GM12878 (cell line): ENCODE data around the gene EBP. TPM values are rescaled to one million over a fixed set of nuclear protein-coding genes. Genes with fewer than 3 reads are reported as not detected.

Experiments used
- ATAC-seq: fragments of 200-7000 bp; cut with Tn5 transposase; 3 replicates; pipeline ENCODE4 v1.9.1; 2020; ENCODE audit warnings: mild to moderate bottlenecking, moderate library complexity
- BruUV-seq: library from RNA; stranded (reverse); fragments of 400-500 nt; replicated peaks from 2 replicates; lab custom pipeline; 2021; lab: Mats Ljungman, UMichigan
- CTCF ChIA-PET: fragments of 300-600 bp; sonication (Branson Sonifier 250); formaldehyde crosslinking; extraction: SDS; loops from one replicate; lab custom pipeline; 2021; ENCODE audit warnings: inconsistent platforms; lab: Yijun Ruan, JAX
- POLR2A ChIA-PET: fragments of 350-600 bp; formaldehyde crosslinking; extraction: SDS; loops from one replicate; lab custom pipeline; 2021; ENCODE audit warnings: inconsistent platforms; lab: Charles Lee
- RAD21 ChIA-PET: fragments of 300-600 bp; sonication (Branson Sonifier 250); formaldehyde crosslinking; loops from one replicate; lab custom pipeline; 2023; ENCODE audit warnings: antibody characterized with exemption; ENCODE audit not compliant: unreplicated experiment; lab: Charles Lee
- SMC1A ChIA-PET: fragments of 300-600 bp; sonication (Branson Sonifier 250); formaldehyde crosslinking; loops from one replicate; lab custom pipeline; 2023; ENCODE audit not compliant: unreplicated experiment, uncharacterized antibody; lab: Charles Lee
- DNase-seq: peaks from one replicate; pipeline ENCODE4 v3.0.0-alpha.2; 2011; ENCODE audit warnings: low read depth, low spot score
- FAIRE-seq: peaks from 3 replicates; lab custom pipeline; 2011; peaks lifted over from hg19 to GRCh38; lab: Jason Lieb, UNC
- H2AFZ ChIP-seq: 2 replicates; pipeline ENCODE4 v1.6.0; 2011; ENCODE audit warnings: low read depth, low read length, control low read depth; ENCODE audit not compliant: control insufficient read depth
- H3K27ac ChIP-seq: 2 replicates; pipeline ENCODE4 v1.5.1; 2011; ENCODE audit warnings: control low read depth; ENCODE audit not compliant: control insufficient read depth, insufficient read depth
- H3K27me3 ChIP-seq, 2 experiments: replicated peaks in 1 of 2; 2 replicates each; pipeline versions ENCODE4 v1.6.0 to v1.6.1; 2011; ENCODE audit warnings: low read length in 1 of 2; ENCODE audit not compliant: control insufficient read depth in 2 of 2, insufficient read depth in 2 of 2
- H3K36me3 ChIP-seq, 2 experiments: 2 replicates each; pipeline ENCODE4 v1.5.1; 2011; ENCODE audit warnings: low read length in 1 of 2; ENCODE audit not compliant: control insufficient read depth in 2 of 2, insufficient read depth in 2 of 2
- H3K4me1 ChIP-seq: 2 replicates; pipeline ENCODE4 v1.6.1; 2011; ENCODE audit warnings: mild to moderate bottlenecking, low read length, moderate library complexity, mixed read lengths; ENCODE audit not compliant: control insufficient read depth, insufficient read depth
- H3K4me2 ChIP-seq: 2 replicates; pipeline ENCODE4 v1.6.0; 2011; ENCODE audit warnings: control low read depth; ENCODE audit not compliant: control insufficient read depth, insufficient read depth
- H3K4me3 ChIP-seq: fragments of 200-600 bp; sonication (generic); 2 replicates; pipeline ENCODE4 v1.5.1; 2016
- H3K79me2 ChIP-seq: 2 replicates; pipeline ENCODE4 v1.6.0; 2011; ENCODE audit warnings: low read length; ENCODE audit not compliant: control insufficient read depth, insufficient read depth
- H3K9ac ChIP-seq: 2 replicates; pipeline ENCODE4 v1.8.0; 2011; ENCODE audit warnings: low read length, control low read depth, mixed read lengths; ENCODE audit not compliant: control insufficient read depth, insufficient read depth
- H3K9me3 ChIP-seq: replicated peaks from 3 replicates; pipeline ENCODE4 v1.5.1; 2011; ENCODE audit warnings: mild to moderate bottlenecking, low read length; ENCODE audit not compliant: control insufficient read depth, insufficient read depth
- H4K20me1 ChIP-seq: 2 replicates; pipeline ENCODE4 v1.6.0; 2011; ENCODE audit not compliant: control insufficient read depth, insufficient read depth
- CEBPB ChIP-seq, 2 experiments: fragments of 150-350 bp in 1 of 2; IDR thresholded peaks; 2 replicates each; pipeline ENCODE4 v1.6.1; 2012 to 2014; ENCODE audit warnings: low read depth in 2 of 2, low read length in 2 of 2, borderline replicate concordance in 1 of 2, inconsistent platforms in 1 of 2
- CTCF ChIP-seq, 3 experiments: IDR thresholded peaks in 2 of 3; conservative IDR thresholded peaks in 1 of 3; 2 replicates each; pipeline ENCODE4 v1.5.1; 2011; ENCODE audit warnings: low read depth in 3 of 3, low read length in 3 of 3, mild to moderate bottlenecking in 3 of 3, control low read depth in 2 of 3, moderate library complexity in 2 of 3, inconsistent platforms in 1 of 3, mixed read lengths in 1 of 3; ENCODE audit not compliant: control insufficient read depth in 2 of 3, insufficient read depth in 1 of 3; ENCODE audit errors: extremely low read depth in 1 of 3
- E4F1 ChIP-seq: fragments of 450-650 bp; IDR thresholded peaks from 2 replicates; pipeline ENCODE4 v1.6.1; 2018; ENCODE audit warnings: borderline replicate concordance, mild to moderate bottlenecking; ENCODE audit not compliant: partially characterized antibody
- ETV6 ChIP-seq, 2 experiments: fragments of 450-650 bp in 1 of 2; IDR thresholded peaks in 1 of 2; conservative IDR thresholded peaks in 1 of 2; 2 replicates each; pipeline ENCODE4 v1.6.1; 2014; ENCODE audit warnings: antibody characterized with exemption in 1 of 2, borderline replicate concordance in 1 of 2, low read depth in 1 of 2, mild to moderate bottlenecking in 1 of 2, moderate library complexity in 1 of 2
- HDAC6 ChIP-seq: fragments of 200-600 bp; sonication (generic); IDR thresholded peaks from one replicate; pipeline ENCODE4 v1.8.0; 2017; ENCODE audit warnings: antibody characterized with exemption; ENCODE audit not compliant: unreplicated experiment
- IKZF2 ChIP-seq, 2 experiments: fragments of 450-650 bp; IDR thresholded peaks; 2 replicates each; pipeline ENCODE4 v1.6.1; 2017; ENCODE audit warnings: mild to moderate bottlenecking in 2 of 2, moderate library complexity in 2 of 2
- MTA3 ChIP-seq: IDR thresholded peaks from 2 replicates; pipeline ENCODE4 v1.6.1; 2012; ENCODE audit warnings: low read length, inconsistent platforms, borderline replicate concordance
- MXI1 ChIP-seq: fragments of 150-350 bp; IDR thresholded peaks from 2 replicates; pipeline ENCODE4 v1.6.1; 2011; ENCODE audit warnings: low read depth, mild to moderate bottlenecking, inconsistent platforms, low read length, improper control_type of control experiment
- NR2C2 ChIP-seq: IDR thresholded peaks from 2 replicates; pipeline ENCODE4 v1.6.1; 2011; ENCODE audit warnings: borderline replicate concordance, low read depth; ENCODE audit not compliant: control insufficient read depth, insufficient read length
- NR2F1 ChIP-seq: fragments of 450-650 bp; conservative IDR thresholded peaks from 2 replicates; pipeline ENCODE4 v1.6.1; 2017; ENCODE audit warnings: mild to moderate bottlenecking
- PKNOX1 ChIP-seq: fragments of 450-650 bp; IDR thresholded peaks from 2 replicates; pipeline ENCODE4 v1.6.1; 2016; ENCODE audit warnings: mild to moderate bottlenecking
- RB1 ChIP-seq: fragments of 450-650 bp; formaldehyde crosslinking; IDR thresholded peaks from 2 replicates; pipeline ENCODE4 v1.6.1; 2017; ENCODE audit warnings: mild to moderate bottlenecking, borderline replicate concordance
- SIX5 ChIP-seq: IDR thresholded peaks from 2 replicates; pipeline ENCODE4 v1.6.1; 2011; ENCODE audit warnings: mild to moderate bottlenecking, low read depth, low read length, moderate library complexity; ENCODE audit not compliant: severe bottlenecking
- STAT1 ChIP-seq: fragments of 450-650 bp; conservative IDR thresholded peaks from 2 replicates; pipeline ENCODE4 v1.6.1; 2014; ENCODE audit warnings: antibody characterized with exemption, mild to moderate bottlenecking
- TARDBP ChIP-seq: IDR thresholded peaks from 2 replicates; pipeline ENCODE4 v1.6.1; 2016; ENCODE audit warnings: borderline replicate concordance
- WGBS: methylation state at CpG from one replicate; pipeline ENCODE4 v1.1.6; 2016; ENCODE audit warnings: low lambda C conversion rate; ENCODE audit not compliant: insufficient replicate concordance, insufficient coverage; ENCODE audit errors: missing lambda C conversion rate; 5-methylcytosine and 5-hydroxymethylcytosine counted together
- in situ Hi-C: fragments of 300-500 bp; cut with MboI; formaldehyde crosslinking; loops from 9 replicates; pipeline ENCODE4 v1.14.3; 2018; ENCODE audit warnings: mixed read lengths
- intact Hi-C: fragments of 100-400 bp; cut with micrococcal nuclease; formaldehyde crosslinking; loops from one replicate; pipeline ENCODE4 v1.14.2; 2022; ENCODE audit not compliant: unreplicated experiment
- polyA plus RNA-seq, 11 experiments: library from polyadenylated mRNA; depleted of rRNA in 4 of 11; unstranded in 6 of 11; stranded (reverse) in 5 of 11; fragments of >200 nt; fragmentation: Nextera tagmentation in 4 of 11; fragmentation: Illumina TruSeq in 1 of 11; extraction: Ambion mirVana in 4 of 11; extraction: Trizol in 1 of 11; gene quantifications; 1 replicate in 1 of 11; 2 replicates in 10 of 11; pipeline versions ENCODE4 v1.2.1 to v1.2.3, GENCODE V29; 2011 to 2016; ENCODE audit warnings: inconsistent platforms in 2 of 11, missing spikeins in 2 of 11, low read depth in 1 of 11
- total RNA-seq, 4 experiments: library from RNA; depleted of rRNA in 3 of 4; stranded (reverse); fragments of >200 nt in 3 of 4; fragmentation: Illumina TruSeq in 1 of 4; extraction: Trizol in 1 of 4; gene quantifications; 2 replicates each; pipeline versions ENCODE4 v1.2.1 to v1.2.3, GENCODE V29; 2013 to 2021

The EBP gene
- total and polyA plus RNA-seq, 10 of the 15 experiments (the other 5 are each of a cell fraction or from before 2014, with no cell fraction given) = 125 to 628 (median 180) TPM

- Histone ChIP-seq H4K20me1 (no peaks in the 10 kb centered on the region), H3K36me3 (peaks cover 0 to 7% of the 10 kb centered on the region in 2 experiments; a peak in 2 of 4 replicates), H3K9me3 (no peaks in the 10 kb centered on the region), H3K4me3 (no peak overlapping the region), H3K27me3 (no peaks in the 10 kb centered on the region), H3K27ac (no peak overlapping the region), H3K79me2 (peaks cover 7% of the 10 kb centered on the region), H3K4me2 (no peak overlapping the region), H2AFZ (no peak overlapping the region), H3K9ac (no peak overlapping the region), H3K4me1 (no peaks in the 10 kb centered on the region)
- ChIA-PET SMC1A (no interaction called here), POLR2A (interaction anchor here (1.2 kb wide), 1 partner anchor 14 kb away, joined by 3 read pairs; no protein-coding TSS in a partner anchor), RAD21 (no interaction called here), CTCF (no interaction called here)
- no TSS peak for BruUV-seq
- 51% methylated on average over 7 of the region's 7 CpGs for WGBS
- in situ Hi-C loops (no loop called here), intact Hi-C loops (no loop called here)
- no peak for FAIRE-seq
- no peak for TF ChIP-seq TARDBP
- no peak for TF ChIP-seq IKZF2 (IDR thresholded peaks at IDR 0.05)
- TF ChIP-seq HDAC6 = no peak
- no peak for TF ChIP-seq MXI1
- no peak for TF ChIP-seq E4F1
- no peak for TF ChIP-seq PKNOX1
- no peak for TF ChIP-seq CTCF (IDR thresholded peaks at IDR 0.05 in 2 of 3, conservative IDR thresholded peaks at IDR 0.05 in 1 of 3; ENCODE audit: control insufficient read depth in 2 of 3, extremely low read depth in 1 of 3, insufficient read depth in 1 of 3, low read depth in 3 of 3, low read length in 3 of 3)
- TF ChIP-seq NR2F1 = no peak
- no peak for TF ChIP-seq SIX5
- no peak for TF ChIP-seq RB1
- no peak for TF ChIP-seq NR2C2
- no peak for TF ChIP-seq CEBPB (IDR thresholded peaks at IDR 0.05; ENCODE audit: borderline replicate concordance in 1 of 2, low read depth in 2 of 2, low read length in 2 of 2)
- no peak for TF ChIP-seq STAT1
- TF ChIP-seq MTA3 = no peak
- no peak for TF ChIP-seq ETV6 (conservative IDR thresholded peaks at IDR 0.05 in 1 of 2, IDR thresholded peaks at IDR 0.05 in 1 of 2; ENCODE audit: borderline replicate concordance in 1 of 2, low read depth in 1 of 2)
- DNase-seq = no peak
- ATAC-seq = no peak
Observed at GRCh38 chrX:48482526-48482925, 39.1 kb upstream of the EBP start.
